Suprapubic skin (tissue), 4 donors: ENCODE data around the gene PRDM13. TPM values are rescaled to one million over a fixed set of nuclear protein-coding genes. Genes with fewer than 3 reads are reported as not detected.

Experiments
- DNase-seq, 2 donors: peaks; one replicate each; pipeline ENCODE4 v3.0.0-alpha.2; 2019; ENCODE audit warnings: low spot score in 2 of 2
- H3K27ac ChIP-seq: fragments of 200-600 bp; sonication (generic); one replicate; pipeline ENCODE4 v1.5.1; 2019
- H3K27me3 ChIP-seq: fragments of 200-600 bp; sonication (generic); one replicate; pipeline ENCODE4 v1.5.1; 2019
- H3K36me3 ChIP-seq: fragments of 200-600 bp; sonication (generic); one replicate; pipeline ENCODE4 v1.5.1; 2019
- H3K4me1 ChIP-seq: fragments of 200-600 bp; sonication (generic); one replicate; pipeline ENCODE4 v1.5.1; 2019
- H3K4me3 ChIP-seq: fragments of 200-600 bp; sonication (generic); one replicate; pipeline ENCODE4 v1.5.1; 2019; ENCODE audit warnings: mild to moderate bottlenecking
- H3K9me3 ChIP-seq: fragments of 200-600 bp; sonication (generic); one replicate; pipeline ENCODE4 v1.5.1; 2019
- EP300 ChIP-seq: sonication (generic); formaldehyde crosslinking; IDR thresholded peaks from one replicate; pipeline ENCODE4 v1.6.1; 2017; ENCODE audit warnings: antibody characterized with exemption
- POLR2A ChIP-seq, 2 donors: fragments of 450-650 bp; IDR thresholded peaks; one replicate each; pipeline ENCODE4 v1.6.1; 2017; ENCODE audit warnings: antibody characterized with exemption in 2 of 2, mild to moderate bottlenecking in 2 of 2, moderate library complexity in 2 of 2
- POLR2AphosphoS5 ChIP-seq, 3 donors: sonication (generic); formaldehyde crosslinking; IDR thresholded peaks; one replicate each; pipeline ENCODE4 v1.6.1; 2017; ENCODE audit warnings: antibody characterized with exemption in 3 of 3
- WGBS: methylation state at CpG from one replicate; pipeline ENCODE4 v1.1.5; 2018; 5-methylcytosine and 5-hydroxymethylcytosine counted together
- total RNA-seq, 4 donors: library from RNA; depleted of rRNA; stranded (reverse); fragments of >200 nt; gene quantifications; one replicate each; pipeline ENCODE4 v1.1.0, GENCODE V29; 2016
- TF ChIP-seq, protein P1 (sequence below), 2 donors: fragments of 200-600 bp in 1 of 2; fragments of 450-650 bp in 1 of 2; sonication (generic) in 1 of 2; IDR thresholded peaks; one replicate each; pipeline ENCODE4 v1.5.1; 2016 to 2019; ENCODE audit warnings: antibody characterized with exemption in 2 of 2, mild to moderate bottlenecking in 1 of 2, moderate library complexity in 1 of 2

Gene PRDM13
- total RNA-seq, 4 donors from 2014 or later: not detected

DNA sequence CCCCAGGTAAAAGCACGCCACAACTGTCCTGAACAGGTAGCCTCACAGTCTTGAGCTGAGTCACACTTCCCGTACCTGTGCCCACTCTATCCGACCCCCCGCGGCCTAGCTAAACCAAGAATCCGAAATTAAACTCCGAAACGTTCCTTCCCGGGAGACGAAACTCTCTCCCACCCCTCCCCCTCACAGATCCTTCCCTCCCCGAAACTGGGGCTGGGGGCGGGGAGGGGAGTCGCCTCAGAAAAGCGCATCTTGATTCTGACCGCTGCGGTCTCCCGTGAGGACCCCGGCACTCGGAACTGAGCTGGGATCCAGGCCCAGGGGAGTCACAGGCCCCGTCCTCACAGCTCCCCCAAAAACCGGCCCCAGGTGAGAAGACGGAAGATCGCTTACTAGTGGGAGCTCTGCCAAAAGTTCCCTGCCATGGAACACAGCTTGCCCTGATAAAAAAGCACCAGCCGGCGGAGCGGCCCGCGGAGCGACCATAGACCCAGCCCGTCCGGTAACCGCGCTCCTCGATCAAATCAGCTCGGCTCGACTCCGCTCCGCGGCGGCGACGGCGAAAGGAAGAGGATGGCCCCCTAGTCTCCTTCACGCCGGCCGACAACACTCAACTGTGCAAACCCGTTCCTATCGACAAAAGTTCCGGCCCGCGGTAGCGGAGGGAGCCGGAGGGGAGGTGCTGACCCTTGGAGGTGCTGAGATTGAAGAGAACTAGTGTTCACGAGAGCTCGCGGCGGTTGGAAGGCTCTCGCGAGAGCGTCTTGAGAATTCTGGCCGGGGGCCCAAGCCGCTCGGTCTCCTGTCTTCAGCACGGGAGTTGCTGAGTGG lies 38.3 kb upstream of the PRDM13 start, which contains the start of gene CCNC:
Gene CCNC, minus strand, starts transcription at position 558 of the 831 bp plus-strand sequence. Its CDS starts 133 bp downstream, at position 425.
- Histone ChIP-seq H3K4me3 (peak within 1 kb of the TSS; percentile 86), H3K27ac (peak within 1 kb of the TSS; percentile 90), H3K27me3 (no peaks in the 10 kb centered on the region), H3K4me1 (peaks cover 25% of the 10 kb centered on the region), H3K36me3 (no peaks in the 10 kb centered on the region), H3K9me3 (no peaks in the 10 kb centered on the region)
- TF ChIP-seq EP300 (no peak), POLR2AphosphoS5 (IDR thresholded peaks at IDR 0.05) (peak; percentile 62 to 93 (median 64)), POLR2A (IDR thresholded peaks at IDR 0.05) (peak in 1 of 2 donors; percentile 55)
- TF ChIP-seq, protein P1, sequence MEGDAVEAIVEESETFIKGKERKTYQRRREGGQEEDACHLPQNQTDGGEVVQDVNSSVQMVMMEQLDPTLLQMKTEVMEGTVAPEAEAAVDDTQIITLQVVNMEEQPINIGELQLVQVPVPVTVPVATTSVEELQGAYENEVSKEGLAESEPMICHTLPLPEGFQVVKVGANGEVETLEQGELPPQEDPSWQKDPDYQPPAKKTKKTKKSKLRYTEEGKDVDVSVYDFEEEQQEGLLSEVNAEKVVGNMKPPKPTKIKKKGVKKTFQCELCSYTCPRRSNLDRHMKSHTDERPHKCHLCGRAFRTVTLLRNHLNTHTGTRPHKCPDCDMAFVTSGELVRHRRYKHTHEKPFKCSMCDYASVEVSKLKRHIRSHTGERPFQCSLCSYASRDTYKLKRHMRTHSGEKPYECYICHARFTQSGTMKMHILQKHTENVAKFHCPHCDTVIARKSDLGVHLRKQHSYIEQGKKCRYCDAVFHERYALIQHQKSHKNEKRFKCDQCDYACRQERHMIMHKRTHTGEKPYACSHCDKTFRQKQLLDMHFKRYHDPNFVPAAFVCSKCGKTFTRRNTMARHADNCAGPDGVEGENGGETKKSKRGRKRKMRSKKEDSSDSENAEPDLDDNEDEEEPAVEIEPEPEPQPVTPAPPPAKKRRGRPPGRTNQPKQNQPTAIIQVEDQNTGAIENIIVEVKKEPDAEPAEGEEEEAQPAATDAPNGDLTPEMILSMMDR (IDR thresholded peaks at IDR 0.05): no peak
- peak; percentile 95 to 96 for DNase-seq
- under 1% methylated on average over 49 of the region's 64 CpGs for WGBS

DNA sequence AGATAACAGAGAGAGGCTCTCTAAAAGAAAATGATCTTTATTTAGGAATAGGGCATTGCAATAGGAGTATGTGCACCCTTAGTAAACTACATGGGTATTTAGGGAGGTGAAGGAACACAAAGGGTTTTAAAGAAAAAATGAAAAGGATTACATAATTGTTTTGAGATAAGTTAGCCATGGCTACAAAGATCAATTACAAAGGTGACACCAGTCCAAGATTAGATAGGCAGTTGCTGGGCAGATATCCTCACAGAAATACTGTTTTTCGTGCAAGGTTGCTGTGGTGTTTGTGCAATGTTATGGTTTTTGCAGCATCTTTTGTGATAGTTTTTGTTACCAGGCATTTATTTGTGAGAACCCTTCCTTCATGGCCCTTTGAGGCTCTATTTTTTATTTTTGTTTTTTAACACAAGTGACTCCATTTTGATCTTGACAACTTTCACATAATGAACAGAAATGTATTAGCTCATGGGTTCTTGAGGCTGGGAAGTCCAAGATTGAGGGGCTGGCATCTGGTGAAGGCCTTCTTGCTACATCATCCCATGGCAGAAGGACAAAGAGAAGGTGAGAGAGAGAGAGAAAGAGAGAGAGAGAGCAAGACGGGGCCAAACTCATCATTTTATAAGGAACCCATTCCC lies 32.5 kb upstream of the PRDM13 start:
- 87% methylated on average over 2 of the region's 2 CpGs for WGBS

DNA sequence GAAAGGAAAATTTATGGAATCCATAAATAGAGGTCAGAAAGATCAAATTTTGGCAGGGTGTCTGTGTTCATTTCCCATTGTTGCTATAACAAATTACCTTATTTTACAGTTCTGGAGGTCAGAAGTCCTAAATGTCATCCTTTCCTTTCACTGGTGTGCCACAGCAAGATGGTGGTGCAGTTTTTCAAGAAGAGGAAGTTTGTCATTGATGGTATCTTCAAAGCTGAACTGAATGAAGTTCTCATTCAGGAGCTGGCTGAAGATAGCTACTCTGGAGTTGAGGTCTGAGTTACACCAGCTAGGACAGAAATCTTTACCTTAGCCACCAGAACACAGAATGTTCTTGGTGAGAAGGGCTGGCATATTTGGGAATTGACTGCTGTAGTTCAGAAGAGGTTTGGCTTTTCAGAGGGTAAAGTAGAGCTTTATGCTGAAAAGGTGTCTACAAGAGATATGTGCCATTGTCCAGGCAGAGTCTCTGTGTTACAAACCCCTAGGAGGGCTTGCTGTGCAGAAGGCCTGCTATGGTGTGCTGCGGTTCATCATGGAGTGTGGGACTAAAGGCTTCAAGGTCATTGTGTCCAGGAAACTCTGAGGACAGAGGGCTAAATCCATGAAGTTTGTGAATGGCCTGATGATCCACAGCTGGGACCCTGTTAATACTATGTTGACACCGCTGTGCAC lies 30.9 kb upstream of the PRDM13 start:
- Histone ChIP-seq H3K27ac (no peak overlapping the region), H3K4me1 (no peaks in the 10 kb centered on the region), H3K9me3 (no peaks in the 10 kb centered on the region), H3K36me3 (no peaks in the 10 kb centered on the region), H3K4me3 (no peak overlapping the region), H3K27me3 (no peaks in the 10 kb centered on the region)
- TF ChIP-seq EP300 (no peak), POLR2AphosphoS5 (IDR thresholded peaks at IDR 0.05) (no peak), POLR2A (IDR thresholded peaks at IDR 0.05) (no peak)
- TF ChIP-seq, protein P1 (IDR thresholded peaks at IDR 0.05): no peak
- DNase-seq: no peak
- 96% methylated on average over 2 of the region's 2 CpGs for WGBS

More for the DNA sequence above, 32.5 kb upstream of the PRDM13 start:
- TF ChIP-seq, protein P1 (IDR thresholded peaks at IDR 0.05): no peak
- TF ChIP-seq POLR2A (IDR thresholded peaks at IDR 0.05) (no peak), POLR2AphosphoS5 (IDR thresholded peaks at IDR 0.05) (no peak), EP300 (no peak)
- no peak overlapping the region for H3K27ac ChIP-seq
- H3K4me1 ChIP-seq: no peaks in the 10 kb centered on the region
- no peak overlapping the region for H3K4me3 ChIP-seq
- H3K27me3 ChIP-seq: no peaks in the 10 kb centered on the region
- no peaks in the 10 kb centered on the region for H3K36me3 ChIP-seq
- H3K9me3 ChIP-seq: no peaks in the 10 kb centered on the region
- no peak for DNase-seq

DNA sequence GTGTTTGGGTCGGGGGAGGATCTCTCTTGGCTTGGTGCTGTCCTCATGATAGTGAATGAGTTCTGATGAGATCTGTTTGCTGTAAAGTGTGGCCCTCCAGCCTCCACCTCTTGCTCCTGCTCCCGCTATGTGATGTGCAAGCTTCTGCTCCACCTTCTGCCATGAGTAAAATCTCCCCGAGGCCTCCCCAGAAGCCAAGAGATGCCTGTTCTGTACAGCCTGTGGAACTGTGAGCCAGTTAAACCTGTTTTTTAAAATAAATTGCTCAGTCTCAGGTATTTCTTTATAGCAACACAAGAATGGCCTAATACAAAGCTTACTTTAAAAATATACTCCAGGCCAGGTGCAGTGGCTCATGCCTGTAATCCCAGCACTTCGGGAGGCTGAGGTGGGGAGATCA lies 26.9 kb upstream of the PRDM13 start:
- no peak overlapping the region for H3K4me3 ChIP-seq
- WGBS: 75% methylated on average over 4 of the region's 4 CpGs
- TF ChIP-seq POLR2AphosphoS5 (IDR thresholded peaks at IDR 0.05) (no peak), POLR2A (IDR thresholded peaks at IDR 0.05) (no peak)

DNA sequence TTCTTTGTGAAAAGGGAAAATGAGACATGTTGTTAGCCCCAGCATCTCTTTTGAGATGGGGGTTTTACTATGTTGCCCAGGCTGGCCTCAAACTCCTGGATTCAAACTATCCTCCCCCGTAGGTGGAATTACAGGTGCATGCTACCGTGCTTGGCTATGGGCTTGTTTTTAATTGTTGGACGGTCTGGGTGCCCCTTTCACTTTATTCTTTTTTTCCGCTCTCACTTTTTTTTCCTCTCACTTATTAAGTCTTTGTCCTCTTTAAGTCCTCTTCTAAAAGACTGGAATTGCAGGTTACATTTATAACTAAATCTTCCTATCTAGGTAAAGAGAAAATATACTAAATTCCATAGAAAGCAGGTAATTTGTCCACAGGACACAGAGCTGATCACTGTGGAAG lies 18.8 kb upstream of the PRDM13 start:
- 84% methylated on average over 4 of the region's 4 CpGs for WGBS
- peaks cover 54% of the 10 kb centered on the region for H3K27me3 ChIP-seq
- no peak overlapping the region for H3K4me3 ChIP-seq
- TF ChIP-seq EP300 (no peak), POLR2A (IDR thresholded peaks at IDR 0.05) (no peak), POLR2AphosphoS5 (IDR thresholded peaks at IDR 0.05) (no peak)
- TF ChIP-seq, protein P1 (IDR thresholded peaks at IDR 0.05): no peak
- no peaks in the 10 kb centered on the region for H3K36me3 ChIP-seq
- peaks cover 26% of the 10 kb centered on the region for H3K4me1 ChIP-seq
- no peak overlapping the region for H3K27ac ChIP-seq
- H3K9me3 ChIP-seq: no peaks in the 10 kb centered on the region
- DNase-seq: no peak

More for the DNA sequence above, 26.9 kb upstream of the PRDM13 start:
- H3K27me3 ChIP-seq: peaks cover 3% of the 10 kb centered on the region
- no peaks in the 10 kb centered on the region for H3K4me1 ChIP-seq
- H3K9me3 ChIP-seq: no peaks in the 10 kb centered on the region
- no peak for DNase-seq
- H3K27ac ChIP-seq: no peak overlapping the region
- no peaks in the 10 kb centered on the region for H3K36me3 ChIP-seq
